Testis (tissue), 3 donors: ENCODE results near the gene FASTKD3. TPM values are rescaled to one million over a fixed set of nuclear protein-coding genes. Genes with fewer than 3 reads are reported as not detected.

Experiments
- DNase-seq: peaks from one replicate; pipeline ENCODE4 v3.0.0-alpha.2; 2019
- H3K27ac ChIP-seq, 2 donors: fragments of 200-600 bp; sonication (generic); one replicate each; pipeline ENCODE4 v1.5.1; 2019
- H3K27me3 ChIP-seq: fragments of 200-600 bp; sonication (generic); one replicate; pipeline ENCODE4 v1.5.1; 2019
- H3K36me3 ChIP-seq: fragments of 200-600 bp; sonication (generic); one replicate; pipeline ENCODE4 v1.5.1; 2017; ENCODE audit warnings: low read depth; ENCODE audit errors: missing control alignments
- H3K4me1 ChIP-seq: fragments of 200-600 bp; sonication (generic); one replicate; pipeline ENCODE4 v1.5.1; 2019
- H3K4me3 ChIP-seq, 2 donors: fragments of 200-600 bp; sonication (generic); one replicate each; pipeline ENCODE4 v1.5.1; 2017 to 2019
- H3K9me3 ChIP-seq: fragments of 200-600 bp; sonication (generic); one replicate; pipeline ENCODE4 v1.5.1; 2017
- CTCF ChIP-seq, 3 experiments: fragments of 450-650 bp in 2 of 3; fragments of 200-600 bp in 1 of 3; sonication (generic) in 1 of 3; IDR thresholded peaks; one replicate each; pipeline ENCODE4 v1.5.1; 2016 to 2019; ENCODE audit warnings: antibody characterized with exemption in 3 of 3, mild to moderate bottlenecking in 2 of 3, moderate library complexity in 1 of 3
- POLR2A ChIP-seq: fragments of 450-650 bp; IDR thresholded peaks from one replicate; pipeline ENCODE4 v1.6.1; 2017; ENCODE audit warnings: antibody characterized with exemption, mild to moderate bottlenecking, moderate library complexity
- WGBS, 2 donors: methylation state at CpG; one replicate each; pipeline ENCODE4 v1.1.5; 2018; 5-methylcytosine and 5-hydroxymethylcytosine counted together
- intact Hi-C: fragments of 100-400 bp; cut with DNase I; formaldehyde crosslinking; loops from one replicate; pipeline ENCODE4 v1.15.1; 2023; ENCODE audit warnings: low total_unique reads
- polyA plus RNA-seq: library from polyadenylated mRNA; stranded (reverse); fragments of 350-450 nt; fragmentation: Illumina TruSeq; extraction: RNeasy Lipid Tissue Mini Kit (QIAGEN cat#74804); gene quantifications from one replicate; pipeline ENCODE4 v1.2.3, GENCODE V29; 2014; ENCODE audit warnings: low read depth, low replicate concordance; ENCODE audit not compliant: insufficient read depth
- total RNA-seq, 2 donors: library from RNA; depleted of rRNA; stranded (reverse); fragments of >200 nt; gene quantifications; one replicate each; pipeline ENCODE4 v1.2.3, GENCODE V29; 2016

Gene FASTKD3
- total and polyA plus RNA-seq, 3 donors from 2014 or later = 8.0 to 11.7 (median 11.7) TPM

- Histone ChIP-seq H3K27me3 (no peaks in the 10 kb centered on the region), H3K27ac (no peak overlapping the region), H3K4me3 (no peak overlapping the region), H3K36me3 (no peaks in the 10 kb centered on the region), H3K9me3 (no peaks in the 10 kb centered on the region), H3K4me1 (no peaks in the 10 kb centered on the region)
- no peak for TF ChIP-seq POLR2A
- TF ChIP-seq CTCF (IDR thresholded peaks at IDR 0.05) = no peak
- 92 to 98% methylated on average over 2 of the region's 2 CpGs for WGBS, 2 donors
- intact Hi-C loops = no loop called here
- DNase-seq = no peak
These were observed 42.1 kb upstream of the FASTKD3 start for GRCh38 chr5:7910738-7911428.

GRCh38 chr5:7908317-7908716 lies 39.5 kb upstream of the FASTKD3 start:
- Histone ChIP-seq H3K4me3 (no peak overlapping the region), H3K9me3 (no peaks in the 10 kb centered on the region), H3K27me3 (no peaks in the 10 kb centered on the region), H3K4me1 (no peaks in the 10 kb centered on the region), H3K27ac (no peak overlapping the region), H3K36me3 (no peaks in the 10 kb centered on the region)
- DNase-seq = no peak
- 97 to 100% methylated on average over 1 of the region's 1 CpG for WGBS, 2 donors
- intact Hi-C loops = no loop called here
- no peak for TF ChIP-seq POLR2A
- no peak for TF ChIP-seq CTCF (IDR thresholded peaks at IDR 0.05)

GRCh38 chr5:7907612-7908011 lies 38.8 kb upstream of the FASTKD3 start:
- no peak for DNase-seq
- Histone ChIP-seq H3K36me3 (no peaks in the 10 kb centered on the region), H3K27ac (no peak overlapping the region), H3K9me3 (no peaks in the 10 kb centered on the region), H3K27me3 (no peaks in the 10 kb centered on the region), H3K4me3 (no peak overlapping the region), H3K4me1 (no peaks in the 10 kb centered on the region)
- WGBS, 2 donors = 98 to 100% methylated on average over 1 of the region's 1 CpG
- TF ChIP-seq CTCF (IDR thresholded peaks at IDR 0.05) (no peak), POLR2A (no peak)
- intact Hi-C loops = no loop called here

- no peaks in the 10 kb centered on the region for H3K36me3 ChIP-seq
- WGBS, 2 donors = 86 to 87% methylated on average over 2 of the region's 2 CpGs
These were observed 35.3 kb upstream of the FASTKD3 start for GRCh38 chr5:7904170-7904569.

More at GRCh38 chr5:7904170-7904569, 35.3 kb upstream of the FASTKD3 start:
- no peaks in the 10 kb centered on the region for H3K4me1 ChIP-seq
- no peak overlapping the region for H3K4me3 ChIP-seq
- no peak for DNase-seq
- no peaks in the 10 kb centered on the region for H3K27me3 ChIP-seq
- TF ChIP-seq CTCF (IDR thresholded peaks at IDR 0.05) (no peak), POLR2A (no peak)
- H3K27ac ChIP-seq = no peak overlapping the region
- intact Hi-C loops = no loop called here
- H3K9me3 ChIP-seq = no peaks in the 10 kb centered on the region
